Lung (tissue), 12 donors: ENCODE data around the gene ZC3H7A. TPM values are rescaled to one million over a fixed set of nuclear protein-coding genes. Genes with fewer than 3 reads are reported as not detected.

Experiments
- ATAC-seq: fragments of 200-7000 bp; cut with Tn5 transposase; one replicate; pipeline ENCODE4 v1.9.1; 2020; ENCODE audit warnings: moderate number of reproducible peaks; ENCODE audit not compliant: insufficient read depth, low FRiP score
- DNase-seq, 3 donors: peaks; one replicate each; pipeline ENCODE4 v3.0.0-alpha.2; 2013 to 2017
- H3K27ac ChIP-seq, 2 donors: one replicate each; pipeline ENCODE4 v1.5.1; 2013; ENCODE audit warnings: mild to moderate bottlenecking in 2 of 2, moderate library complexity in 2 of 2, control low read depth in 1 of 2, inconsistent platforms in 1 of 2, low read depth in 1 of 2, low read length in 1 of 2
- H3K27me3 ChIP-seq, 3 donors: one replicate each; pipeline ENCODE4 v1.5.1; 2013; ENCODE audit warnings: low read length in 2 of 3; ENCODE audit not compliant: control insufficient read depth in 3 of 3, insufficient read depth in 3 of 3
- H3K36me3 ChIP-seq, 4 donors: one replicate each; pipeline ENCODE4 v1.5.1; 2013; ENCODE audit warnings: low read length in 4 of 4, mild to moderate bottlenecking in 1 of 4, moderate library complexity in 1 of 4; ENCODE audit not compliant: control insufficient read depth in 4 of 4, insufficient read depth in 4 of 4
- H3K4me1 ChIP-seq, 5 donors: one replicate each; pipeline ENCODE4 v1.5.1; 2013; ENCODE audit warnings: low read length in 5 of 5, mild to moderate bottlenecking in 2 of 5, moderate library complexity in 1 of 5; ENCODE audit not compliant: control insufficient read depth in 5 of 5, insufficient read depth in 5 of 5
- H3K4me3 ChIP-seq: one replicate; pipeline ENCODE4 v1.5.1; 2013; ENCODE audit warnings: mild to moderate bottlenecking, control low read depth, moderate library complexity
- H3K9ac ChIP-seq, 2 donors: one replicate each; pipeline ENCODE4 v1.5.1; 2013; ENCODE audit warnings: low read length in 2 of 2, control low read depth in 1 of 2; ENCODE audit not compliant: insufficient read depth in 1 of 2
- H3K9me3 ChIP-seq, 4 donors: one replicate each; pipeline ENCODE4 v1.5.1; 2013; ENCODE audit warnings: low read length in 3 of 4, mild to moderate bottlenecking in 1 of 4, moderate library complexity in 1 of 4; ENCODE audit not compliant: control insufficient read depth in 4 of 4, insufficient read depth in 3 of 4
- WGBS, 2 donors: extraction: QIAGEN DNeasy Blood & Tissue Kit; methylation state at CpG; one replicate each; pipeline ENCODE4 v1.1.7; 2013; 5-methylcytosine and 5-hydroxymethylcytosine counted together
- polyA plus RNA-seq, 2 donors: library from polyadenylated mRNA; stranded (reverse); fragments of 200-250 nt; gene quantifications; one replicate each; pipeline ENCODE4 v1.2.1, GENCODE V29; 2013
- total RNA-seq, 2 donors: library from RNA; depleted of rRNA in 1 of 2; stranded (reverse); fragments of >200 nt in 1 of 2; gene quantifications; one replicate each; pipeline ENCODE4 v1.2.1, GENCODE V29; 2014 to 2021
- TF ChIP-seq, protein P1 (sequence below): IDR thresholded peaks from 2 replicates; pipeline ENCODE4 v1.5.1; 2012; ENCODE audit warnings: mild to moderate bottlenecking; ENCODE audit errors: control extremely low read depth, extremely low read depth
- donor health status: control.
- donor health status: control.
- donor health status: Bipolar disorder and iron deficiency.
- donor health status: healthy.
- donor health status: DM: yes; HTN: yes; CAD: no.

ZC3H7A gene
- total and polyA plus RNA-seq, 4 donors, result 22.1 to 127 (median 36.2) TPM

DNA sequence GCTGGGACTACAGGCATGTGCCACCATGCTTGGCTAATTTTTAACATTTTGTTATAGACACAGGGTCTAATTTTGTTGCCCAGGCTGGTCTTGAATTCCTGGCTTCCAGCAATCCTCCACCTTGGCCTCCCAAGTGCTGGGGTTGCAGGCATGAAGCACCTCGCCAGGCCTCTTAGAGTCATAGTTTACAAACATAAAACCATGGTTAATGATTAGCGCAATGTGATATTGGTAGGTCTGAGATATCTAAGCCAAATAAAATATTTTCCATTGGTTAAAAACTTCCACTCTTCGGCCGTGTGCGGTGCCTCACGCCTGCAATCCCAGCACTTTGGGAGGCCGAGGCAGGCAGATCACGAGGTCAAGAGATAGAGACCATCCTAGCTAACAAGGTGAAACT lies 71.0 kb downstream of the ZC3H7A start:
- Histone ChIP-seq H3K27ac (peak overlapping the region in 1 of 2 donors; percentile 83), H3K36me3 (peaks cover 12 to 35% (median 24%) of the 10 kb centered on the region in 4 donors), H3K9ac (no peak overlapping the region), H3K9me3 (no peaks in the 10 kb centered on the region), H3K4me3 (no peak overlapping the region), H3K4me1 (peaks cover 0 to 6% (median 4%) of the 10 kb centered on the region in 5 donors), H3K27me3 (no peaks in the 10 kb centered on the region)
- WGBS, 2 donors, result 65 to 86% methylated on average over 8 of the region's 8 CpGs
- TF ChIP-seq, protein P1, sequence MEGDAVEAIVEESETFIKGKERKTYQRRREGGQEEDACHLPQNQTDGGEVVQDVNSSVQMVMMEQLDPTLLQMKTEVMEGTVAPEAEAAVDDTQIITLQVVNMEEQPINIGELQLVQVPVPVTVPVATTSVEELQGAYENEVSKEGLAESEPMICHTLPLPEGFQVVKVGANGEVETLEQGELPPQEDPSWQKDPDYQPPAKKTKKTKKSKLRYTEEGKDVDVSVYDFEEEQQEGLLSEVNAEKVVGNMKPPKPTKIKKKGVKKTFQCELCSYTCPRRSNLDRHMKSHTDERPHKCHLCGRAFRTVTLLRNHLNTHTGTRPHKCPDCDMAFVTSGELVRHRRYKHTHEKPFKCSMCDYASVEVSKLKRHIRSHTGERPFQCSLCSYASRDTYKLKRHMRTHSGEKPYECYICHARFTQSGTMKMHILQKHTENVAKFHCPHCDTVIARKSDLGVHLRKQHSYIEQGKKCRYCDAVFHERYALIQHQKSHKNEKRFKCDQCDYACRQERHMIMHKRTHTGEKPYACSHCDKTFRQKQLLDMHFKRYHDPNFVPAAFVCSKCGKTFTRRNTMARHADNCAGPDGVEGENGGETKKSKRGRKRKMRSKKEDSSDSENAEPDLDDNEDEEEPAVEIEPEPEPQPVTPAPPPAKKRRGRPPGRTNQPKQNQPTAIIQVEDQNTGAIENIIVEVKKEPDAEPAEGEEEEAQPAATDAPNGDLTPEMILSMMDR, result no peak
- peak; percentile 27 for ATAC-seq
- DNase-seq, result peak in 1 of 3 donors; percentile 43

DNA sequence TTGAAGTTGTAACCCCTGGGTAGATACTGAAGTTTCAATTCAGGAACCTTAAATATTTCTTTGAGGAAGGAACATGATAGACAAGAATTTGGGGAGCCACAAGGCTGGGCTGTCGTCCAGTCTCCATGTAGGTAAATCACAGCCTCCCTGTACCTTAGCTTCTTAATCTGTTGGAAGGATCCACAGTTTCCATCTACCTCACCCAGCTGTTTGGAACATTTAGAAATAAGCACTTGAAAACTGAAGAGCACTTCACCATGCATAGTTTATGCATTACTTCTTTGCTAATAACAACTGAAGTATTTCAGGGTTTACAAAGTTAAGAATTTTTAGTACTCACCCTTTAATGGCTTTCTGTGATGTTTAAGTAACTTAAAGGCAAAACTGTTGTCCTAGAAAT lies 71.6 kb downstream of the ZC3H7A start:
- peak overlapping the region in 1 of 2 donors; percentile 83 for H3K27ac ChIP-seq
- H3K36me3 ChIP-seq, result peaks cover 16 to 39% (median 22%) of the 10 kb centered on the region in 4 donors
- H3K27me3 ChIP-seq, result no peaks in the 10 kb centered on the region
- H3K9ac ChIP-seq, result no peak overlapping the region
- peaks cover 0 to 6% (median 4%) of the 10 kb centered on the region in 5 donors for H3K4me1 ChIP-seq
- no peaks in the 10 kb centered on the region for H3K9me3 ChIP-seq
- peak in 2 of 3 donors; percentile 61 to 83 for DNase-seq
- H3K4me3 ChIP-seq, result no peak overlapping the region
- TF ChIP-seq, protein P1, result no peak
- WGBS, 2 donors, result 54 to 55% methylated on average over 1 of the region's 1 CpG
- peak; percentile 37 for ATAC-seq

- Histone ChIP-seq H3K27me3 (no peaks in the 10 kb centered on the region), H3K36me3 (peaks cover 9 to 38% (median 14%) of the 10 kb centered on the region in 4 donors), H3K9me3 (no peaks in the 10 kb centered on the region), H3K27ac (peak overlapping the region in 1 of 2 donors; percentile 52), H3K9ac (no peak overlapping the region), H3K4me3 (no peak overlapping the region), H3K4me1 (peaks cover 0 to 4% (median 0%) of the 10 kb centered on the region in 5 donors)
- ATAC-seq, result no peak
- TF ChIP-seq, protein P1, result no peak
- no peak for DNase-seq
- 50 to 53% methylated on average over 3 of the region's 3 CpGs for WGBS, 2 donors
These were observed 74.6 kb downstream of the ZC3H7A start for GRCh38 chr16:11722468-11722808.
